Hypothalamus (tissue), 51 donors: Measurements from ENCODE around the gene SGCD.
A peak's percentile ranks its signal among the peaks of the same experiment; 100 is the strongest.

Source experiments
- DNase-seq, 51 donors: peaks; one replicate each; lab custom pipeline; 2025; lab: John Stamatoyannopoulos, UW

Gene SGCD

DNA sequence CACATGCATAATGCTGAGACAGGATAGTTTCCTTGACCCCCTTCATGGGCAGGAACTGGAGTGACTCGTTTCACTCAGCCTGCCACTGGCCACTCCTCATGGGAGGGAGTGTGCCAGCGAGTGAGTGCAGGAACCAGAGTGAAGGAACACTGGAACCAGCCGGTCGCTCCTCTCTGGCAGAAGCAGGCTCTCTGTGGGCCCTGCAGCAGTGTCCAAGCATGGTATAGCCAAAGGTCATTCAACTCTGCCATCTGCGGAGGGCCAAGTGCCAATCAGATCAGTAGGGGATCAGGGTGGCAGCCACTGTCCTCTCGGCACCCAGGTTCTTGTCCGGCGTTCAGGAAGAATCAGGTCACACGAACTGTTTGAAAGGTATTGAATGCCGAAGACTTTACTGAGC is 353.9 kb downstream of the SGCD start:
- peak in 2 of 51 donors; percentile 2 to 11 for DNase-seq

DNA sequence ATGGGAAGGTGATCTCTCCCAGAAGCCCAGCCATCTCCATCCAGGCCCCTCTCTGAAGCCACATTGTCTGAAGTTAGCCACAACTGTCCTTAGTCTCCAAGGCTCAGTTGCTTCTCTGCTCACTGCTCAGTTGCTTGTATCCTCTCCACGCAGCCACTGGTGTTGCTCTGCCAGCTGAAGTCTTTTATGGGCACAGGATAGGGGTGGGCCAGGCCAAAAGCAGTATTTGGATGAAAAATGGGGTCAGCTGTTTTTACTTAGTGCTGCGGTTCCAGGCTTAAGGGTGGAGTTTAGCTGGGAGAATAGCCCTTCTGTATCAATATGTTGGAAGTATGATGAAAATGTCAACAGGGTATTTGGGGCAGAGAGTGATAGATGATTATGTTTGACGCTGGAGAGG is 354.3 kb downstream of the SGCD start:
- peak in 4 of 51 donors; percentile 1 to 26 (median 3) for DNase-seq

DNA sequence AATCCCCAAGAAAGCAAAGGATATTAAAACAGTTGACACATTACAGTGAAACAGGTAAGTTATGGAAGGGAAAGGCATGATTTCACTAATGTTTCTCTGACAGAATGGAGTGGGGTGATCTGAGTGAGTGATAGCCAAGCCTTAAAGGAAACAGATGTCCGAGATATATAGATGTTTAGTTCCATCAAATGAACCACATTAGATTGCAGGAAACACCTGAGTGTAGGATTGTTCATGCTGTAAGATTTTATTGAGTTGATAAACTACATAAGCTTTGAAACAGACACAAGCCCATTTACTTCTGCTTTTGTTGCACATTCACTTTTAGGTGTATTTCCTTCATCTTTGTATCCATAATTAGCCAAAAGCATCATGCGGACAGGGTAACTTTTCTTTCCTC is 356.0 kb downstream of the SGCD start:
- no peak for DNase-seq

DNA sequence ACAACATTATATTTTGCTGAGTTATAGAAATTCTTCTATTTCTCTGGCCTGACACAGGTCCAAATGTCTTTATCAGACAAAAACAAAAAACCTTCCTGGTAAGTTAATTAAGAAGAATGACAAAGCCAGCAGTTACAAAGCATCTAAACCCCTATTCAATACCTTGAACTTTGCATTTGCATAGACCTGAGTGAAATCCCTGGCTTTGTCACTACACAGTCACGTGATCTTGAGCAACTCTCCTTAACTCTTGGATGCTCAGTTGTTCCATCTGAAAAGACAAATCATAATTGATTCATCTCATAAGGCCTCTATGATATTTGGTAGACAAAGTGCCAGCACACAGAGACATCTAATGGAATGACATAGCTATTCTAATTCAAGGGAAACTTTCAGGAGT is 356.5 kb downstream of the SGCD start:
- no peak for DNase-seq

DNA sequence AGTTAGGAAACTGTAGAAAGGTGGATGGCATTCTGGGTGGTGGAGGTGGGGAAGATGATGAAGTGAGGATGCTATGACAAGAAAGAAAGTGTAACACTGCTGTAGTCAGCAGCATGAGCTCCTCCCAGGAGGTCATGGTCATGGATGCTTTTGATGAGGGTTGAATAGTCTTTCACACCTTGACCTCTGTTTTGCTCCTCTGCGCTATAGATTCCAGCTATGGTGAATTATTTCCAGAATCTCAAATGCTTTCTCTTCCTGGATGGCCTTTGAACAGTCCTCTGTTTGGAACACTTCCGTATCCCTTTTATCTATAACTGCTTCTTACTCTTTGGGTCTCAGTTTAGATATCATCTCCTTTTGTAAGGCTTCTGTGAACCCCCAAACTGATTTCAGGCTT is 357.3 kb downstream of the SGCD start:
- DNase-seq, result no peak

DNA sequence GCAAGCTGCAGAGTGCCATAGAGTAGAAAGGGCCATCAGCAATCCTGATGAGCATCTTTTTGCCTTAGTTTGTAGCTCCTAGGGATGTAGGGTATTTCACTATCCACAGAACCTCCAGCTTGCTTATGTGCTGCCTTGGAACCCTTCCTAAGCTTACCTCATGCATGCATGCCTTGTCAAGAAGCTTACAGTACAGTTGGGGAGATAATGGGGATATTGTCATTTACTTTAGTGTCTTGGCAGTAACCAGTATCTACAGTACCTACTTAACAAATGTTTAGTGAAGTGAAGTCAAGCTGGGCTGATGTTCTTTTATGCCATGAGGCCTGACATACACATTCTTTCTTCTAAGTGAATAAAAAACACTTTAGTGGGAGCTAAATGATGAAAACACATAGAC is 358.5 kb downstream of the SGCD start:
- no peak for DNase-seq

DNA sequence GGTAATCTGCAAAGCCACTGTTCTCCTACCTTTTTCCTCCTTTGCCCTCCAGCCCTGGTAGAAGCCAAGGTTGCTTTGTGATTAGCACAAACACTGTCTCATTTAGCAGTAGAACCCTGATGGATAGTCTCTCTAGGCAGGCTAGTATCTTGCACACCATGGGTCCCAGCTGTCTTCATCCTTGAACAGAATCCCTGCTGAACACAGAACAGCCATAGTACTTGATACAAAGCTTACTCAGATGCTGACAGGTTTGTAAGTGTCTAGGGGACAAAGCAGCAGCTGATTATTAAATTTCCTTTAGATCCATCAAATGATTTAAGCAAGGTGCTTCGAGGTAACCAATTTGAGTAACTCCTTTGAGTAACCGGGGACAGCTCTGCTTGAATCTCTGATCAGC is 359.4 kb downstream of the SGCD start:
- no peak for DNase-seq

DNA sequence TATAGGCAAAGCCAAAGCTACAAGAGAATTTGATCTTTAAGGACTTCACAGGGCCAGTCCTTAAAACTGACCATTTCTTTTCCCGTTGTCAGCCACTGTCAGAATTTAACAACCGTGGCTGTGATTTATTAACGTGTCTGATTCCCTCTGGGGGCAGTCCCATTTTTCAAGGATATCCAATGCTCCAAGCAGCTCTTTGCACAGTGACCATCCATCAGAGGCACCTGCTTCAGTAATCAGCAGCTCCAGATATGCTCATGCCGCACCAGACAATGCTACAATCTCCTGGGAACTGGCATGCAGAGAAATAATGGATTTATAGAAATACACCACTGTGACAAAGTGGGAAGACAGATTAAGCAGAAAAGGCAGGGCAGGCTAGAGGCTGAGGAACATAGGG is 359.8 kb downstream of the SGCD start:
- DNase-seq, result peak in 1 of 51 donors; percentile 9

DNA sequence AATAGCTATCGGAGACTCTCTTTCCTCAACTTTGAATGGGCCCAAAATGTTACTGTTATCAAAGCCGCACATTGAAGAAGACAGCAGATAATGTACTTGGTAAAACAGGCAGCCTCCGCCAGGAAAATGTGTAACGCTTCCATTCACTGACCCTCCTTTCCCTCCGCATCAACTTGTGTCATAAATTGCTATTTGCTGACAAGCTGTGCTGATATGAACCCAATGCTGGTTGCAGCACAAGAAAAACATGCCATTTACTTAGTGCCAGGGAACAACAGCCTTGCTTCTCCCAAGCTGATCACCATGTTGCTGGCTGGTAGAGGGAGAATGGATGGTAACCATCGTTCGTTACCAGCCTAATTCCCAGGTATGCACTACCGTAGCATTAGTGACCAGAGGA is 360.6 kb downstream of the SGCD start:
- DNase-seq, result peak in 1 of 51 donors; percentile 5

DNA sequence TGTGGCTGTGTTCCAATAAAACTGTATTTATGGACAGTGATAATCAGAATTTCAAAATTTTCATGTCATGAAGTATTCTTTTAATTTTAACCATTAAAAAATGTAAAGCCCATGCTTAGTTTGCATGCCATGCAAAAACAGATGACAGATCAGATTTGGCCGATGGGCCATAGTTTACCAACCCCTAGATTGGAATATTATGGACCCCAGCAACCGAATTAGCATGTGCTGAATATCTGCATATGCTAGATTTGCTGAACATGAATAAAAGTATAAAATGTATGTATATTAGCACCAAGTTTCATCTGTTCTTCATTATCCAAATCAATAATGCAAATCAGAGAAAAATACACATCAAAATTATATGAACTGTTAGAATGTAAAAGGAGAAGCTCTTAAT is 364.6 kb downstream of the SGCD start:
- DNase-seq, result no peak

DNA sequence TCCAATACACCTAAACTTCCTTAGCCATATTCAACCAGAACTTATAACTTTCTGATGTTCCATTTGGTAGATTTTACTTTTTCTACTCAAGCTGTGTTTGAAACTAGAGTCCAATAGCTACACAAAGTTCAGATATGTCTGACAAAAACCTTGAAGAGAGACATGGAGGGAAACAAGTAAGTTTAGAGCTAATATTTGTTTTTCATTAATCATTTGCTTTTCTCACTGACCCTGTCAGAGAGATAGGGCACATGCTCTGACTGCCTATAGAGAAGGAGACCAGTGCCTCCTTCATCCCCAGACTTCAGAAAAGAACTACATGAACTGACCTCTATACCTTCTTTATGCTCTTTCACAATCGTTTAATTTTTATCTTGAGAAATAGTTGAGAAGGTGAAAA is 366.1 kb downstream of the SGCD start:
- no peak for DNase-seq

DNA sequence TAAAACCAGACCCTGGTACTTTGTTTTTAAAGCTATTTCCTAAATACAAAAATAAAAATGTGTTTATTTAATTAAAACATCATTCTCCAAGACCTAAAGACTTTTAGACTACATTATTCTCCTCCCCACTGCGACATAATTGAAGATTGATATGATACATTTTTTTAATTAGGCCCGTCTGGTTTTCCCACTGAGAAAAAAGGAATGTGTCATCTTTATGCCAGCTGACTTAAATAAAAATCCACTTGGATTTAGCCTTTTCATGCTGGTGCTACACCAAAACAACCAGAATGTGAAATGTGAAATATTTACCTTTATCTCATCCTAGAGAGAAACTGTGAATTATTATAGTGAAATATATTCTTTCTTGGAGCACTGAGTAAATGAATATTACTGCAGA is 367.6 kb downstream of the SGCD start:
- no peak for DNase-seq

DNA sequence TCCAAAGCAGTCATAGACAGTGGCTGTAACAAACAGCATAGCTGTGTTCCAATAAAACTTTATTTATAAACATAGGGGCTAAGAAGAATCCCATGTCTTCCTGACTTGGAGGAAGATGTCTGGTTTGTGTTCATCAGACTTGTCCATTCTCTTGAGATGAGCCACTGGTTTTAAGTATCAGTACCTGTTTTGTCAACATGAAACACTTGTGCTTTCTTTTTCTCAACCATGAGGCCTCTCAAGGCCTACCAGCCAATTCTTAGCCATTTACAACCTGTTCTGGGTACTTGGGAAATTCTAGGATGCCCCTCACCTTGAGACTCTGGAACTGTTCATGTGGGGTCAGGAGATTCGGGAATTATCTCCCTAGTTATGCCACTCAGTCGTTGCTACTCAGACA is 368.8 kb downstream of the SGCD start:
- DNase-seq, result no peak

DNA sequence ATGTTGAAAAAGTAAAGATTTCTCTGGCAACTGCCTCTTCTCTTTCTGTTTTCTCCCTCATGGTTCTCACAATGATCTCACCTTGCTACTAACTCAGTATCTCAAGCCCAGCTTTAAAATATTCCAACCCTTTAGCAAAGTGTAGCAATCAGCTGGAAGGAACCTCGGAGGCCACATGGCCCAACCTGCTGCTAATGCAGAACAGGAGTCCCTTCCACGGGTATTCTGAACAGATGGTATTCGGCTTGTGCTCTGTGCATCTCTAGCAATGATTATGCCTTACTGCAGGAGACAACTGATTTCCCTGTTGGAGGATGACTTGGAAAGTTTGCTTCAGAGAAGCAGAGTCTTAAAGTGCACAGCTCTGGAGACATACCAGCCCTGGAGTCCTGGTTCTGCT is 371.4 kb downstream of the SGCD start:
- DNase-seq, result no peak

DNA sequence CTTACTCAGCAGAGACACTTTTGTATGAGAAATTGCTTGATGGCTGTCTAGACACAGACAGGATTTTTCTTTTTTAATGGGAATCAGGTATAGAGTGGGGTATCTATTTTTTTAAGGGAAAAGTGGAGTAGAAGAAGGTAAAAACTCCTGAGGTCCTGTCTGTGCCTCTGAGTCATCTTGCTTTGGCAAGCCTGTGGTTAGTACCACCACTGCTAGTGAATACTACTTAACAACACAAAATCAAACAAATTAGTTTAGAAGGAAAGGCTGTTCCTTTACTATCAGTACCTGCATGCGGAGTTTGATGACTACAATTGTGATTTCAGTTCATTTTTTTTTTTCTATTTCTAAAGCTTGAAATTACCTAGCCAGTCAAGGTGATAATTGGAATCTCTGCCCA is 372.2 kb downstream of the SGCD start:
- DNase-seq, result no peak

DNA sequence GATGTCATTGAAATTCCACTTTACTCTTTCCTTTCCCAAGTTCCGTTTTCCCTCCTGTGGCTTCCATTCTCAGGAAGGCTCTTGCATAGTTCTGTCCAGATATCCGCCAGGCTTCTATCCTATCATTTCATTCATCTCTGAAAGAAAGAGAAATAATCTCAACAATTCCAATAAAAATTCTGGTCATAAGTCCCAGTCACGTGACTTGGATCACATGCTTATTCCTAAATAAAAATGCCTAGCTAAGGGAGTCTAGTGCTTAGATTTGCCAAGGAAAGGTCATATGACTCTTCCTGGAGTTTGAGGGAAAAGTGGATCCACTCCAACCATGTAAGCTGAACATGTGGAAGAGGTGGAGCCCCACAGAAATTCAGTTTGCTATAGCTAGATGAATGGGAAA is 377.2 kb downstream of the SGCD start:
- no peak for DNase-seq

DNA sequence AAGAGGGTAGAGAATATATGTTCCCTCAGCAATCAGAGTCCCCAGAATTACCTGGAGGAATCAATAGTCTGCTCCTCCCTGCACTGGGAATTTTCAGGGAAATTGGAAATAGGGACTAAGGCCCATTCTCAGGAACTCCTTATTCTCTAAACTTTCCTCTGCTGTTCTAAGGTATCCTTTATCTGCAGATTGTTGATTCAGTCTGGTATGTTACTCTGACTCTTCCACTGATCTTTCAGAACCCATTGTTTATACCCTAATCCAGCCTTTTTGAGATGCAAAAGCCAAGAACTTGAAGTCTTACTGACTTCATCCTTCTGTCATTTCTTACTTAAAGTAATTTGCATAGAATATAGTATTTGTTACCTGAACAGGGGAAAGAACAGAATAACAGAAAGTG is 379.7 kb downstream of the SGCD start:
- no peak for DNase-seq

DNA sequence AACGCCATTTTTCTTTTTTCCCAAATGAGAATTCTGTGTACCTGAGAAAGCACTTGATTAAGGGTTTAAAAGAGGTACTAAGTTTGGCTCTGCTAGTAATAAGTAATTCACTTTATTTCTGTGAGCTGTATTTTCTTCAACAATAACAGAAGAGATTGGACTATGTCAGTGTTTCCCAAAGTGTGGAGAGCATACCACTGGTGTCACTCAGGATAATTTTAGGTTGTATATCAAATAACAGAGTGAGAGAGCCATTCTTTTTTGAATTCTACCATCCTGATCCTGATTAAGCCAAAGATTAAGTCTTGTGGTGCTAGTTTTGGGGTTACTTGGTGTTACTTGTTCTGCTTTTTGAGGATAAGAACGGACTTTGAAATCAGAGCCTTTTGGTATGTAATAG is 380.8 kb downstream of the SGCD start:
- no peak for DNase-seq

DNA sequence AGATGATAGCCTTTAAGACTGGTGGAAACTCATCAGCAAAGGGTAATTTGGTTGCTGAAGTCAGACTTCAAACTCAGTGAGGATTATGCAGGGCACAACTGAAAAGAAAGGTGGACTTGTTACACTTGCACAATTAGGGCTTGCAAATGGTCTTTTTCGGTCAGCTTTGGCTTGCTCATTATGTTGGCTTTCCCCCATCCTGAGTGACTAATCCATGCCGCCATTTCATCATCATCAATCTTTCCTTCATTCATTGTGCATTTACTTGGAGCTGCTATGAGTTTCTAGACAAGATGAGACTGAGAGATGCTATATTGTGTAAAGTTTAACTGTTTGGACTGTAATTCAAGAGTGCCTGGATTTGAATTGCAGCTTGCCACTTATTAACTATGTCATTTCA is 388.3 kb downstream of the SGCD start:
- peak in 1 of 51 donors; percentile 3 for DNase-seq

DNA sequence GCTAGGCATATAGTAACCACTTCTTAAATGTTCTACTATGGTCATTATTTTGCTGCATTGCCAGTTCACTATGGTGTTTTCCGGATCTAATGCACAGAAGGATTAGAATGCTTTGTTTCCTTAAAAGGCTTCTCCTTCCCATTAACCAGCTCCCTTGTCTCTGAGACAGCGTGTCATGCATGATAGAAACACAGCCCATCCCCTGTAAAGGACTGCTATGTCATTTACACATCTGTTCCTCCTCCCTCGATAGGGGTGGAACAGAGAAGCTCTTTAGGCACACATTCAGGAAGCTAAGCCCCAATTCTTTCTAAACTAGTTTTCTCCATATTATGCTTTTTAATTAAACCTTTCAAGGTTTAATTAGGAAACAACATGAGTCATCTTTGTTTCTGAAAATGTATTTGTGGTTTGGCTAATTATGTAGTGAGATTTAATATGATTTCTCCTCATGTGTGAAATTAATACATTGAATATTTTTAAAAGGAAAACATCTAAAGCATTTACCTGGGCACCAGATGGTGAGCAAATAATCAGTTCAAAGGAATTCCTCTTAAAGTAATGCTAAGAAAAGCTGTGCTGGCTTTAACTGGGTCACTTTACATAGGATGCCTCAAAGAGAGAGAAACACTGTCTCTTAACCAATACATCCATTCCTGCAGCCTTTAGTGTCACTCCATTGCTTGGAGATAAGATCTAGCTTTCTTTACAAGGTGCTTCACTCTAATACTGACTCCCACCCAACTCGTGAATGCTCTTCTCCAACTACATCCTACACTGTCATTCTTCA is 389.8 kb downstream of the SGCD start:
- no peak for DNase-seq

DNA sequence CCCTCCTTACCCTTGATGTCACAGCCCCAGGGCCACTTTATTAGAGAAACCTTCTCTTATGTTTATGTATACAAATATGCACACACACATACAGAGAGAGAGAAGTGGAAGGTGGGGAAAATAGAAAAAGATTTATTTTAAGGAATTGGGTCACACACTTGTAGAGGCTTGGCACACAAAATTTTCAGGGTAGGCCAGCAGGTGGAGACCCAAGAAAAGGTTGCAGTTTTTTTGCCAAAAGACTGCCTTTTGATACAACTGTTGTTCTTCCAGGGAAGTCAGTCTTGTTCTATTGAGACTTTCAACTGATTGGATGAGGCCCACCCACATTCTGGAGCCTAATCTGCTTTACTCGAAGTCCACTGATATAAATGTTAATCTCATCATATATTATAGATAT is 392.0 kb downstream of the SGCD start:
- no peak for DNase-seq

DNA sequence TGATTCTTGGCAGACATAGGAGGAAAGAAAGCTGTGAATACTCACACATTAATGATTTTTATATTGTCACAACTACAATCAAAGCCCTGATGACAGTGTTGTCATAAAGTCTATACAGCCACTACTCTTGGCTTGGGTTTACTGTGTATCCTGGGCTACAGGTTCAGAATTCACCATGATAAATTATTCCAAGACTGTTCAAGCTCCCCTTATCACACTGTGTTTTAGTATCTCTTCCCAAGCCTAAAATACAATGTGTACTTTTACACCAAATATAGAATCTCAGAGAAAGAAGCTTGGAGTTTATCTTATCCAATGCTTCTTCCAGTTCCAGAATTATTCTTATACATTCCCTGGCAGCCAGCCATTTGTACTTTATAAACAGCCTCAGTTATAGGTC is 395.4 kb downstream of the SGCD start:
- no peak for DNase-seq

DNA sequence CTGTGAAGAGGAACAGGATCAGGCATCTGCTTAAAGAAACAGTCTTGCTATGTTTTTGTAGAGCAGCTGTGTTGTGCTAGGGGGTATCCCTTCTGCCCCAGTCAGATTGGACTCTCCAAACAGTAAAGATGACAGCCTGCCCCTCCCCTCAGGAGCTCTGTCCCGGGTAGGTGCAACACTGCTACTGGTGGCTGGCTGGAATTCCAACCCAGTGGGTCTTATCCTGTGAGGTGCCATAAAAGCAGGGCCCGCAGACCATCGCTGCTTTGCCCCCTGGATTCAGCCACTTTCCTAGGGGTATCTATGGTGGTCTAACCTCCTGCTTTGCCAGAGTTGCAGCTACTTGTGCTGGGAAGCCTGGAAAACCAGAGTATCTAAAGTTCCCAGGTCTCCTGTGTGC is 408.5 kb downstream of the SGCD start:
- DNase-seq, result no peak
